T-helper 2 cell (primary cell): ENCODE measurements around the gene TRAF3.
"Not testable (repeated sequence)": the region's sequence is repeated elsewhere in the genome, so short reads cannot be mapped to it uniquely, and the experiment has no call there.

ENCODE experiments used
- DNase-seq, 5 experiments: peaks; one replicate each; pipeline versions ENCODE4 v3.0.0 to v3.0.0-alpha.2; 2012 to 2022

TRAF3 gene

DNA sequence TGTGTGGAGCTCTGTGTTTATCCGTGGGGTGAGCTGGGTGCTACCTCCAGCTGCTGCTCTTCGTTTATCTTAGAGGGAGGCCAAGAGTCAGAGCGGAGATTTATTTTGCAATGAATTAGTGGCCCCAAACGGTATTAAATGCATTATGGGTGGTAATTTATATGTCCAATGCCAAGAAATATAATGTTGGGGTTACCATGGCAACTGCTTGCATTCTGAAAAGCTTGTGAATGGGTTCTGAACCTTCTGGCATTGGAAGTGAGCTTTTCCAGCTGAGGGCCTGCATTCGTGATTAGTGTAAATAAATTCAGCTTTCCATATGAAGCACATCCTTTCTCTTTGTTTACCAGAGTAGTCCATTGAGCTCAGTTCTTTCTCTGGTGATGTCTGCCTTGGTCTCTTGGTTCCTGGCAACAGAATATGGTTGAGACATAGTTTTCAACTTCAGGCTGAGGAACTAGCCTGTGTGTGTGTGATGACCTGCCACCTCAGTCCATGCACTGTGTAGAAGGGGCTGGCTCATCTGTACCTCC lies 51.8 kb downstream of the TRAF3 start:
- DNase-seq, result no peak

DNA sequence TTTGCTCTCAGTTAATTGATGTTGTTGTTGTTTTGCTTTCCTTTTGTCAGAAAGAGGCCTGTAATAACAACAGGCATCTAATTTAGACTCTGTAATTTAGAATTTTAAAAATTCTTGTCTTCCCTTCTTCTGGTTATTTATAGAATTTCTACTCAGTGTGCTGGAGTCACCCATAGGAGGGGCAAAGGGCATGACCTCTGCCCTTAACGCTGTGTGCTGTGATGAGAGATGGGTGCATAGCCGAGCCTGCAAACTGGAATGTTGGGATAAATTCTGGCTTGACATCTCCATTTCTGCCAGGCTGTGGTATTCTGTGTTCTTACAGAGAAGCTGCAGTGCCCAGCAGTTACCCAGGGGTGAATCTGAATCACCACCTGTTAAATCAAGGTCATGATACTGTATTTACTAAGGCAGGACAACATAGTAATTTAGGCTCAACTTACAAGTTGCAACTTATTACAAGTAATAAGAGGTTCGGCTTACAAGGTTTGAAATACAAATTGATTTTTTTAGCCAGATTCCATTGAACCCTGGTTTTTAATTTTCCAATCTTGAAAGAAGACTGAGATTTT lies 53.3 kb downstream of the TRAF3 start:
- no peak for DNase-seq

DNA sequence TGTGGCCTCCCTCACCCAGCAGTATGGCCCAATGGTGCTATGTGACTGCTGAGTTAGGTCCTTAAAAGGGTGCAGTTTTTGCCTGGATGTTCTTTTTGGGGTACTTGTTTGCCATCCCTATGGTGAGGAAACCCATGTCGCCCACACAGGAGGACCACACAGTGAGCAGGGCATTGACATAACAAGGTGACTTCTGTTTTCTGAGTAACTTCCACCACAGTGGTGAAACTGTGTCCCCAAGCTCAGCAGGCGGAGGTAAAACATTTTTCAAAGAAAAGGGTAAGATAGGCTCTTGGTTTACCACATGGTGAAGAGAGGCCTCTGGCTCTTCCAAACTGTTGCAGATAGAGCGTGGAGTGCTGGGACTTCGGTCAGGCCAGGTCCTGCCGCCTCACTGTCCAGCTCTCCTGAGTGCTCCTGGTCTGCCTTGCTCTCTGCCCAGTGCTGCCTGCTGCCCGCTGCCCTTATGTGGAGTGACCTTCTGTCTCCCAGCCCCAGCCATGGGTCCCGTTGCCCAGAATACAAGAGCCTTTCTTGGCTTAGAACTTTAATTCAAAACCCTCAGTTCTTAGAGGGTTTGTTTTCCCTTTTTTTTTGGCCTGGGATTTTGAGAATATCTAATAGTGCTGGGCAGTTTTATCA lies 54.0 kb downstream of the TRAF3 start:
- DNase-seq, result peak in 1 of 5 experiments; percentile 72

DNA sequence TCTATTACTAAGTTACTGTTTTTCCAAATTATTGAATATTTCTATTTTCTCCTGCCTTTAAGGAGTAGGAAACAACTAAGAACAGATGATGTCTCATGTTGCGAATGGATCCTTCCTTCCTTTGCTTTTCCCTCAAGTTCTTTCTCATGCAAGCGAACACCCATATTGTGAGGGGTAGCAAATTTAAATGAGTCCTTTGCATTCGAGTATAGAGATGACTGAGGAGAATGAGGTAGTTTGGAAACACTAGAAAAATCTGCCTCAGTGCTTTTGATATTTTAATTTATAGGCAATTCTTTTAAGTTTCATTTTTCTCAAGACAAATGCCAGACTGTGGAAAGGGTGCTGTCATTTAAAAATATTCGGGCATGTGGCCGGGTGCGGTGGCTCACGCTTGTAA lies 56.1 kb downstream of the TRAF3 start:
- no peak for DNase-seq

DNA sequence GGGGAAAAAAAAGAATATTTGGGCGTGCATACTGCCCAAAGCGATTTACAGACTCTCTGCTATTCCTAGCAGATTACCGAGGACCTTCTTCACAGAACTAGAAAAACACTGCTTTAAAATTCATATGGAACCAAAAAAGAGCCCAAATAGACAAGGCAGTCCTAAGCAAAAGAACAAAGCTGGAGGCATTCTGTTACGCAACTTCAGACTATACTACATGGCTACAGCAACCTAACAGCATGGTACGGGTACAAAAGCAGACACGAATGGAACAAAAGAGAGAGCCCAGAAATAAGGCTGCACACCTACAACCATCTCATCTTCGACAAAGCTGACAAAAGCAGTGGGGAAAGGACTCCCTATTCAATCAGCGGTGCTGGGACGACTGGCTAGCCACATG lies 56.7 kb downstream of the TRAF3 start:
- DNase-seq, result no peak

DNA sequence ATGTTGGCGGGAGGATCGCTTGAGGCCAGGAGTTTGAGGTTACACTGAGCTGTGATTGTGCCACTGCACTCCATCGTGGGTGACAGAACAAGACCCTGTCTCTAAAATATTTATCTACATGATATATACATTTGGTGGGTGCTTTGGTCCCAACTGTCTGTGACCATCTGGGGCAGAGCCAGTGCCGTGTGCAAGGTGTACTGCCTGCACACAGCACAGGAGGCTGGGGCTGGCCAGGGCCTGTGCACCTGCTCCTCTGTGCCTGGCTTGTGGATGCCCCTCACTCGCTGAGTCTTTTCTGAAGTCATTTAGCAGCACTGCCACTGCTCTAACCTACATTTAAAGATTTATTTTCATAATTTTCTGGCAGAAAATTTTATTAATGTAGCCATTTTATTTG lies 58.7 kb downstream of the TRAF3 start:
- DNase-seq, result no peak

DNA sequence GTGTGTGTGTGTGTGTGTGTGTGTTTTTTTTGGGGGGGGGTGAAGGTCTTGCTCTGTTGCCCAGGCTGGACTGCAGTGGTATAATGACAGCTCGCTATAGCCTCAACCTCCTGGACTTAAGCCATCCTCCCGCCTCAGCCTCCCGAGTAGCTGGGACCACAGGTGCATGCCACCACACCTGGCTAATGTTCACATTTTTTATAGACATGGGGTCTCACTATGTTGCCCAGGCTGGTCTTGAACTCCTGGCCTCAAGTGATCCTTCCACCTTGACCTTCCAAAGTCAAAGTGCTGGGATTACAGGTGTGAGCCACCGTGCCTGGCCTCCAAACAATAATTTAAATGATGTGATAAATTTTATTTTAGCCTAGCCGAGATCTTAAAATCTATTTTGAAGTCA lies 59.9 kb downstream of the TRAF3 start:
- DNase-seq, result not testable (repeated sequence)

DNA sequence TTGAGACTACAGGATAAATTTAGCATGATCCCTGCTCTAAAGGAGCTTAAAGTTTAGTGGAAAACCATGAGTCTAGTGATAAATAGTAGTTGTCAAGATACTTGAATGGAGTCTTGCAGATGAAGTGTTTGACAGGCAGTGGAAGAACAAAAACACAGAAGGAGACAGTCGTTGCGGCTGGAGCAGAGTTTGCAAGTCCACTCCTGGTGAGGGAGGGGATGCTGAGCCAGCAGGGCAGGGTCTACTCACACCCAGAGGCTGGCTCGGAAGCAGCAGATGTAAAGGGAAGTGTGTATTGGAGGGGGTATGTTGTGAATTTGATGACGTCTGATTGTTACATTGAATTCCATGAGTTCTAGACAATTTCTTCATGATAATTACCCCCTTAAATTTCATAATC lies 61.3 kb downstream of the TRAF3 start:
- no peak for DNase-seq

DNA sequence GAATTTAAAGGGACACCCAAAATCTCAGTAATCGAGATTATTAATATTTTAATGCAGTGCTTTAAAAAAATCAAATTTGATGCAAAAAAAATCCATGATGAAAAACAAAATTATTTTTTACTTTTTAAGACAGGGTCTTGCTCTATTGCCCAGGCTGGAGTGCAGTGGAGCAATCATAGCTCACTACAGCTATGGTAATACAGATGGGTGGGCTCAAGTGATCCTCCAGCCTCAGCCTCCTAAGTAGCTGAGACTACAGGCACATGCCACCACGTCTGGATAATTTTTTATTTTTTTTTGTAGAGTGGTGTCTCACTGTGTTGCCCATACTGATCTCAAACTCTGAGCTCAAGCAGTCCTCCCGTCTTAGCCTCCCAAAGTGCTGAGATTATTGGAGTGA lies 62.9 kb downstream of the TRAF3 start:
- DNase-seq, result no peak

DNA sequence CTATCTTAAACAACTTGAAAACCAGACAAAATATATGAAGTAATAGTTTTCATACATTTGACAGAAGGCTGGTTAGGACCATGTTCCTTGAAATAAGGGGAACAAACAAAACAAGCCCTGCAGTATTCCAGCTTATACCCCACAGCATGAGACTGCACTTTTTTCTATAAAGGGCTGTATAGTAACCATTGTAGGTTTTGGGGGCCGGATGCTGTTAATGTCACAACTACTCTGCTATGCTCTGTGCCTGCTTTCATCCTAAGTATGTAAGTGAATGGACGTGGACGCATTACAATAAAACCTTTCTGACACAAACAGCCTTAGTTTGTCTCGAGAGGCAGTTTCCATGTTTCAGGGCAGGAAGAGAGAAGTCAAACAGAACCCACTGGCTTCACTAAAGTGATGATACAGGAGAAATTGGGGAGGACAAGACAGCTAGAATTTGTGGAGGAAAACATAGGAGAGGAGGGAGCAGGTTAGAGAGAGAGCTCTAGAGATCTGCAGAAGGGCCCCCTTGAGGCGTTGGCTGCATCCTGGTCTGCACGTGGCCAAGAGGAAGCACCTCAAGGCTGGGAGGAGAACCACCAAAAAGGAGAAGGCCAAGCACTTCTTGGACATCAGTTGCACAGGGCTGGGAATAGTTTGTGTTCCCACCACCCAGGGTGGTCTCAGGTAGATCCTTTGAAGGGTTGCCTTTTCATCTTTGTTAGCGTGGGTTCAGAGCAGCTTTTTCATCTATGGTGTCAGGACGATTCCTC lies 63.7 kb downstream of the TRAF3 start:
- DNase-seq, result no peak

DNA sequence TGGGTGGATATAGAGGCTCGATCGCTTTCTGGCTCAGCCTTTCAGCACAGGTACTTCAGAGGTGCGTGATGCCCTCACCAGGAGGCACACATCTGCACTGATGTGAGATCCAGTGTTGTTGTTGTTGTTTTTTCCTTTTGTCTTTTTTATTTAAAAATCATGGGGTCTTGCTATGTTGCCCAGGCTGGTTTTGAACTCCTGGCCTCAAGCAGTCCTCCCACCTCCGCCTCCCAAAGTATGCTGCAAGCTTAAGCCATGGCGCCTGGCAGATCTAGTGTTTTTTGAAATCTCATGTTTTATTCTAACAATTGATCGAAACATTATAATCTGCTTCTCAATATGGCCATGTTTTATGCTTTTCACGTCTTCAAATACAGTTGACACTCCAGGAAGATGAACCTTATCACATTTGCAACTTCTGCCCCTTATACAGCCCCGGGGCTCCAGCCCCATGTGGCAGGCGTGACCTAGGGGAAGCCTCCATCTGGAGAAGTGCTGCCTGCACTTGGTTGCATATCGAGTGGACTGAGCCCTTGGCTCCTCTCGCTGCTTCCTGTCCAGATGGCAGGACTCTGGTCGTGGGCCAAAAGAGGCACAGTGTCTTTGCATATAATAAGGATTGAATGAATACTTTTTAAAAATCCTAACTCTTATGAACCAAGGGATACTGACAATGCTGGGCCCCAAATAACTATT lies 71.7 kb downstream of the TRAF3 start:
- no peak for DNase-seq

DNA sequence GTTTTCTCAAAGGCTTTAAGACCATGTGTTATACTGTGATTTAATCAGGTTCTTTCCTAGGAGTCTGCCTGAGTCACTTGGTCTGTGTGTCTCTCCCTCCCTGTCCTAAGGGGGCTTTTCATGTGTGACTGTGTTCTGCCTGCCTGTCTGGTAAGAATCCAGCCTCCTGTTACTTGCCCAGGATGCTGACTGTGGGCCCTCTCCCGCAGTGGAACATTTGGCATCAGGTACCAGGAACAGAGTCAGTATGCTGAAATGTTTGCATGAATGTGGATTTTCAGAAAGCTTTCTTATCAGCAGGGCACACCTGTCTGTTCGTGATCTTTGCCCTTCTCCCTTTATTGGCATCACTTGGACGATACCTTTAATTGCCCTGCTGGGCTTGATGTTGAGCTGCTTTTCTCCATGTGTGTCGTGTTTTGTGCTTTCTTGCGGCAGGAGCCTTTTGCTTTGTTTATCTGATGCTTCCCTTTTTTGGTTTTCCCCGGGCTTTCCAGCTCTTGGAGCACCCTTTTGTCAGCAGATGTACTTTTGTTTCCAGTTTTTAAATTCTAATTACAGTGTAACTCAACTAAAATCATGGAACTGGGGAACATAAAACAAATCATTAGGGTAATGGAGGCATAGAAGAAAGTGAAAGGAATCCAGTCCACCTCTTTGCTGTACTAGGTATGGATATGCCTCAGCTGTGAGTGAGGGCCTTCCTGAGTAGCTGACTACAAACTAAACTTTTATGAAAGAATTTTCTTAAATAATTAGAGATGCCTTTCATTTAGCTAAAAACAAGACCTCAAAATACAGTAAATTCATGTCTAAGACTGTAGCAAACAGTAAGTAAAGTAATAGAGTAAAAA lies 72.5 kb downstream of the TRAF3 start:
- DNase-seq, result no peak

DNA sequence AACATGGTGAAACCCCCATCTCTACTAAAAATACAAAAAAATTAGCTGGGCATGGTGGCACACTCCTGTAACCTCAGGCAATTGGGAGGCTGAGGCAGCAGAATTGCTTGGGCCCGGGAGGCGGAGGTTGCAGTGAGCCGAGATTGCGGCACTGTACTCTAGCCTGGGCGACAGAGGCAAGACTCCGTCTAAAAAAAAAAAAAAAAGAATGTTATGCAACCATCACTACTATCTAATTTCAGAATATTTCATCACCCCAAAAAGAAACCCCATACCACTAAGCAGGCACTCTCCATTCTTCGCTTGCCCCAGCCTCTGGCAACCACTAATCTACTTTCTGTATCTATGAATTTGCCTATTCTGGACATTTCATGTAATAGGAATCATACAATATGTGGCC lies 76.4 kb downstream of the TRAF3 start:
- no peak for DNase-seq

DNA sequence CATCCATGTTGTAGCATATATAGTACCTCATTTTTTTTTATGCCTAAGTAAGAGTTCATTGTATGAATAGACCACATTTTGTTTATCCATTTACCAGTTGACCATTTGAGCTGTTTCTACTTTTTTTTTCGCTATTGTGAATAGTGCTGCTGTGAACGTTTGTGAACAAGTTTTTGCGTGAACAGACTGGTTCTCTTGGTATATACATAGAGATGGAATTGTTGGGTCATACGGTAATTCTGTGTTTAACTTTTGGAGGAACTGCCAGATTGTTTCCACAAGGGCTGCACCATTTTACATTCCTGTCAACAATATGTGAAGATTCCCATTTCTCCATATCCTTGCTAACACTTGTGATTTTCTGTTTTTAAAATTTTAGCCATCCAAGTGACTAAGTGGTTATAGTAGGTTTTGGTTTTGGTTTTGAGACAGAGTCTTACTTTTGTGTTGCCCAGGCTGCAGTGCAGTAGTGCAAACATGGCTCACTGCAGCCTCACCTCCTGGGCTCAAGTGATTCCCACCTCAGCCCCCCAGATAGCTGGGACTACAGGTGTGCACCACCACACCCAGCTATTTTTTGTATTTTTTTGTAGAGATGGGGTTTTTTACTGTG lies 76.9 kb downstream of the TRAF3 start:
- peak in 1 of 5 experiments; percentile 16 for DNase-seq

DNA sequence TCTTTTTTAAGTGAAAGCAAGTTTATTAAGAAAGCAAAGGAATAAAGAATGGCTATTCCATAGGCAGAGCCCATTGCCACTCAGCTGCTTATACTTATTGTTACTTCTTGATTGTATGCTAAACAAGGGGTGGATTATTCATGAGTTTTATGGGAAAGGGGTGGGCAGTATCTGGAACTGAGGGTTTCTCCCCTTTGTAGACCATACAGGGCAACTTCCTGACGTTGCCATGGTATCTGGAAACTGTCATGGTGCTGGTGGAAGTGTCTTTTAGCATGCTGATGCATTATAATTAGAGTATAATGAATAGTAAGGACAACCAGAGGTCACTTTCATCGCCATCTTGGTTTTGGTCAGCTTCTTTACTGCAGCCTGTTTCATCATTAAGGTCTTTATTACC lies 78.9 kb downstream of the TRAF3 start:
- no peak for DNase-seq

DNA sequence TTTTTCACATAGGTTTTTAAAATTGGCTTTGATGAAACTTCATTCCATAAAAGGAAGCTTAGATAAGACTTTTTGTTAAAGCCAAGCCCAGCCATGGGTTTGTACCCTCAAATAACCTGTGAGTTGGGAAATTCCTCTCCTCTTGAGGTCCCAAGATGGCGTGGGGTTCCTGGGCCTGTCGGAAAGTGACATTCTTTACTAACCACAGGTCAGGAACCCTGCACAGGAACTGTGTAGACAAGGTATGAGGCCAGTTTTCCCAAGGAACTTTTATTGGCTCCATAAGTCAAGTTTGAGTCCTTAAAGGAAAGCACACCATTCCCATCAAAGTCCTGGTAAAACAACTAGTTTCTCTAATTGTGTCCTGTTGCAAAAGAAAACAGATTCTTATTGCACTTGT lies 80.2 kb downstream of the TRAF3 start:
- no peak for DNase-seq

DNA sequence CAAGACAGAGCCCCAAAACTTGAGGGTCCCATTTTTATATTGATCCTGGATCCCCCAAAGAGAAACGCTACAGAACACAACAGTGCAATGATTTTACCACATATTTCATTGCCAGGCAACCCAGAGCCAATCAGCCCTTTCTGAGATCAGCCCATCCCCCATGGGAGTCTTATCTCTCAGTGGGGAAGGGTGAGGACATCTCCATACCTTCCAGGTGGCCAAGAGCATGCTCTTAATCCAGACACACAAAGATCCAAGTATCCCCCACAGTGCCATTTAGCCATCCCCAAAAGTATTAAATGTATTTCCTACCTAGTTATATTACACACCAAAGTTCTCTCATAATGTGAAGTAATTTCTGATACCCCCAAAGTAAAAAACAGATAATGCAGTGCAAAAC lies 82.7 kb downstream of the TRAF3 start:
- no peak for DNase-seq

DNA sequence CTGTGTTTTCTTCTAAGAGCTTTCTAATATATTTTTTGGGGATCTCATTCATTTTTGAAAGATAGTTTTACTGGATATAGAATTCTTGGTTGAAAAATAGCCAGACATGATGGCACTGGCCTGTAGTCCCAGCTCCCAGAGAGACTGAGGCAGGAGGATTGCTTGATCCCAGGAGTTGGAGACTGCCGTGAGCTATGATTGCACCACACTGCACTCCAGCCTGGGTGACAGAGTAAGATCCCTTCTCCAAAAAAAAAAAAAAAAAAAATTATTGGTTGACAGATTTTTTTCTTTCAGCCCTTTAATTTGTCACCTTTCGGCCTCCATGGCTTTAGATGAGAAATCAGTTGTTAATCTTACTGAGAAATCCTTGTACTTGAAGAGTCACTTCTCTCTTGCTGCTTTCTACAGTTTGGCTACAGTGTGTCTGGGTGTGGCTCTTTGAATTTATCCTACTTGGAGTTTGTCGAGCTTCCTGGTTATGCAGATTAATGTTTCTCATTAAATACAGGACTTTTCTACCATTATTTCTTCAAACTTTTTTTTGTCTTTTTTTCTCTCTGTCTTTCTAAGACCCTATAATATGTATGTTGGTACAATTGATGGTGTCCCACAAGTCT lies 85.0 kb downstream of the TRAF3 start:
- DNase-seq, result no peak

DNA sequence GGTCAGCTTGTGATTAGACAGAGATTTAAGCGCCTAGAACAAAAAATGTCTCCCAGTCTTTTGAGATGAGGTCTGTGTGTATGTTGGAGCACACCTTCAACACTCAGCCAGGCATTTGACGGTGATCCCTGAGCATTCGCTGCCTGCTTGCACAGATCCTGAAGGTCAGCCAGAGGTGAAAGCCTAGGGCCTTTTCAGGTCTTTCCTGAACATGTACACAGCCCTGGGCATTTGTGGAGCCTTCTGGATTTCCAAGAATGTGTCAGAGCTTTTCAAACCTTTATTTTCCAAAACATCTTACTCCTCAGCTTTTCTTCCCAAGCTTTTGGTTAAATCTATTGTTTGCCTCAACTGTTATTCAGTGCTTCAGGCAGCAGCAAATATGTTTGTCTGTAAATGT lies 86.1 kb downstream of the TRAF3 start:
- no peak for DNase-seq

DNA sequence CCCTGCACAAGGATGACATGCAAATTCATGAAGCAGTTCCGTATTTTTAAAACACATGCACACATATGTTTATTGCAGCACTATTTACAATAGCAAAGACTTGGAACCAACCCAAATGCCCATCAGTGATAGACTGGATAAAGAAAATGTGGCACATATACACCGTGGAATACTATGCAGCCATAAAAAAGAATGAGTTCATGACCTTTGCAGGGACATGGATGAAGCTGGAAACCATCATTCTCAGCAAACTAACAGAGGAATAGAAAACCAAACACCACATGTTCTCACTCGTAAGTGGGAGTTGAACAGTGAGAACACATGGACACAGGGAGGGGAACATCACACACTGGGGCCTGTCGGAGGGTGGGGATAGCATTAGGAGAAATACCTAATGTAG lies 88.7 kb downstream of the TRAF3 start:
- not testable (repeated sequence) for DNase-seq

DNA sequence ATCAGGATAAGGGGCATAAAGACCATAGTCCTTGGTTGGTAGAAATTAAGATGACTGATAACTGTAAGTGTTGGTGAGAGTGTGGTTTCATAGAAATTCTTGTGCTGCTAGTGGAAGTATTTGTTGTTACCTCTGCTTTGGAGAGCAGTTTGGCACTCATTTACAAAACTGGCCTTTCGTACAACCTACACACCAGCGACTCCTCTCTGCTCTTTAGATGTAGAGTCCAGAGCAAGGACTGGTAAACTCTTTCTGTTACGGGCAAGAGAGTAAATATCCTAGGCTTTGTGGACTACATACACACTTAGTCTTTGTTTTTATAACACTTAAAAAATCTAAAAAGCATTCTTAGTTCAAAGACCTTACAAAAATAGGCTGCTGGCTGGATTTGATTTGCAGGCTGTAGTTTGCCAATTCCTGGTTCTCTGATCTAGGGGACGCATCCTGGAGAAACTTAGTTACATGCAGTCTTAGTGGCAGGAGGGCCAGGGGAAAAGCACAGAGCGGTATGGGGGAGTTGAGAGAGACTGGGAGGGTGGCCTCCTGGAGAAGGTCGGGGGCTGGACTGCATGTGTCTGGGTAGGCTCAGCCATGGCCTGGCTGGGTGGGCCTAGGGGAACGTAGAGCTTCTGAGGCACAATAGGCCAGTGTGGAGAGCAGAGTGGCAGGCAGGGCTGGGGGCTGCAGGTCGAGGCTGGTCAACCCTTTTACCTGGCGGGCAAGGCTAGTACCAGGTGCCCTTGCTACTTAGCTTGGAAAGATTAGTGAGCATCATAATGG lies 89.9 kb downstream of the TRAF3 start:
- peak in 1 of 5 experiments; percentile 47 for DNase-seq
